ENCODE results near the gene F8. TPM values are rescaled to one million over a fixed set of nuclear protein-coding genes. Genes with fewer than 3 reads are reported as not detected.

Gene F8
- total RNA-seq, 3 donors from 2014 or later (not counting 1 experiment from before 2014, with no cell fraction given): 1.4 to 4.6 (median 2.8) TPM

DNA sequence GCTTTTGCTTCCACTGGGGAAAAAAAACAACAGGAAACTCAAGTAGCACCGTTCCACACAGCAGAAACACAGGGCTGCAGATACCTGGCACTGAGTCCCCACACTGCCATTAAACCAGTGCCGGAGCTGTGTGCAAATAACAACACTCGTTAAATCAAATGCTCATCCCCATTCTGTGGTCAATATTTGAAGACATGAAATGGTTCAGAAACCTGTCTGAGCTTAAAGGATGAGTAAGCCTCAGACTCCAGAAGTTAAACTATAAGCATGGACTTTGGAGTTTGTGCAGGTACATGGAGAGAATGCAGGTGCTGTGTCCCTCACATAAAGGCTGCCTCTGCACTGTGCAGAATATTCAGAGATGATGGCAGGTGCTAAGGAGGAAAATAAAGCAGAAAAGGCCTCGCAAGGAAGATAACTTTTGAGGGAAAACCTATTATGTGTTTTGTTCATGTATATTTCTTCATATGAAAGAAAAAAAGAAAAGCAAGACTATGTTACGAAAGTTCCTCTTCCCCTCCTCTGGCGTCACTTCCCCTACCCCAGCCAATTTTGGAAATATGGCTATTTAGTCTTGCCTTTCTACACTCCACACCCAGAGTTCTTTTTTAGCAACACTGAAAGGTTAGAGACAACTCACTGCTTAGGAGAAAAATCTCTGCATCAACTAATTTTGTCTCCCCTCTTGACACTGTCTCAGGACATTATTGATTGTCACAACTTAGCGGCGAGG lies 221.9 kb downstream of the F8 start:
- H3K9me3 ChIP-seq (ENCODE audit: control insufficient read depth, insufficient read depth, low read length): no peaks in the 10 kb centered on the region
- H3K36me3 ChIP-seq (ENCODE audit: control insufficient read depth, insufficient read depth, low read length): no peaks in the 10 kb centered on the region
- no peak for DNase-seq
- H3K4me3 ChIP-seq (ENCODE audit: low read length): no peak overlapping the region
- Mint-ChIP-seq H3K36me3 (no peaks in the 10 kb centered on the region), H3K4me3 (no peak overlapping the region), H3K27me3 (ENCODE audit: low read depth in 2 of 2) (no peaks in the 10 kb centered on the region), H3K4me1 (peaks cover 10 to 15% of the 10 kb centered on the region in 2 donors), H3K9me3 (no peaks in the 10 kb centered on the region), H3K27ac (no peak overlapping the region)
- TF ChIP-seq, protein P1, sequence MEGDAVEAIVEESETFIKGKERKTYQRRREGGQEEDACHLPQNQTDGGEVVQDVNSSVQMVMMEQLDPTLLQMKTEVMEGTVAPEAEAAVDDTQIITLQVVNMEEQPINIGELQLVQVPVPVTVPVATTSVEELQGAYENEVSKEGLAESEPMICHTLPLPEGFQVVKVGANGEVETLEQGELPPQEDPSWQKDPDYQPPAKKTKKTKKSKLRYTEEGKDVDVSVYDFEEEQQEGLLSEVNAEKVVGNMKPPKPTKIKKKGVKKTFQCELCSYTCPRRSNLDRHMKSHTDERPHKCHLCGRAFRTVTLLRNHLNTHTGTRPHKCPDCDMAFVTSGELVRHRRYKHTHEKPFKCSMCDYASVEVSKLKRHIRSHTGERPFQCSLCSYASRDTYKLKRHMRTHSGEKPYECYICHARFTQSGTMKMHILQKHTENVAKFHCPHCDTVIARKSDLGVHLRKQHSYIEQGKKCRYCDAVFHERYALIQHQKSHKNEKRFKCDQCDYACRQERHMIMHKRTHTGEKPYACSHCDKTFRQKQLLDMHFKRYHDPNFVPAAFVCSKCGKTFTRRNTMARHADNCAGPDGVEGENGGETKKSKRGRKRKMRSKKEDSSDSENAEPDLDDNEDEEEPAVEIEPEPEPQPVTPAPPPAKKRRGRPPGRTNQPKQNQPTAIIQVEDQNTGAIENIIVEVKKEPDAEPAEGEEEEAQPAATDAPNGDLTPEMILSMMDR (IDR thresholded peaks at IDR 0.05): no peak
- ATAC-seq: no peak
- peak overlapping the region; percentile 30 for H3K27ac ChIP-seq (ENCODE audit: low read length)
- 69% methylated on average over 5 of the region's 8 CpGs for WGBS (ENCODE audit: insufficient coverage)
- H3K4me1 ChIP-seq (ENCODE audit: control insufficient read depth, insufficient read depth, low read length): peaks cover 18% of the 10 kb centered on the region
- H3K27me3 ChIP-seq (ENCODE audit: control insufficient read depth, insufficient read depth, low read length): no peaks in the 10 kb centered on the region
- intact Hi-C loops (cut with micrococcal nuclease): no loop called here

- ATAC-seq (no peak), DNase-seq (no peak)
- Histone ChIP-seq H3K4me3 (ENCODE audit: low read length) (no peak overlapping the region), H3K27ac (ENCODE audit: low read length) (peak overlapping the region; percentile 42), H3K27me3 (ENCODE audit: control insufficient read depth, insufficient read depth, low read length) (no peaks in the 10 kb centered on the region), H3K9me3 (ENCODE audit: control insufficient read depth, insufficient read depth, low read length) (no peaks in the 10 kb centered on the region), H3K36me3 (ENCODE audit: control insufficient read depth, insufficient read depth, low read length) (no peaks in the 10 kb centered on the region), H3K4me1 (ENCODE audit: control insufficient read depth, insufficient read depth, low read length) (peaks cover 13% of the 10 kb centered on the region)
- intact Hi-C loops (cut with micrococcal nuclease): no loop called here
- H3K36me3 Mint-ChIP-seq: no peaks in the 10 kb centered on the region
- no peaks in the 10 kb centered on the region for H3K27me3 Mint-ChIP-seq (ENCODE audit: low read depth in 2 of 2)
- no peak overlapping the region for H3K4me3 Mint-ChIP-seq
- TF ChIP-seq, protein P1 (IDR thresholded peaks at IDR 0.05): no peak
- no peaks in the 10 kb centered on the region for H3K9me3 Mint-ChIP-seq
- no peak overlapping the region for H3K27ac Mint-ChIP-seq
- peaks cover 7 to 13% of the 10 kb centered on the region in 2 donors for H3K4me1 Mint-ChIP-seq
- 79% methylated on average over 9 of the region's 9 CpGs for WGBS (ENCODE audit: insufficient coverage)
Measured at GRCh38 chrX:154799556-154800348, 222.8 kb downstream of the F8 start.

DNA sequence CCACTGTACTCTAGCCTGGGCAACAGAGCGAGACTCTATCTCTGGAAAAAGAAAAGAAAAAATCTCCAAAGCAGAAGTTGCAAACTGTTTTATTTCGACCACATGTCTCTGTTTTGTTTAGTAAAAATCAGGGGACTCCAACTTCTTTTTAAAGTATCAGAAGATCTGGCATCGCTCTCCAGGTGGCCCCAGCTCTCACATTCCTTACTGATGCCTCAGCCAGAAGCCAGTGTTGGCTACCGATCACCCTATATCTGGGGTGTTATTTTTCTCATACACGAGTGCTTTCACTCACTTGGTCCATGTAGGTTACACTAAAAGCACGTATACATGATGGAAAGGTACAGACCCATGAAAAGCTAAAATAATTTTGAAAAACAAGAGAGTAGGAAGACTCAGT lies 225.5 kb downstream of the F8 start:
- DNase-seq: no peak
- no peaks in the 10 kb centered on the region for H3K9me3 Mint-ChIP-seq
- Histone ChIP-seq H3K4me3 (ENCODE audit: low read length) (no peak overlapping the region), H3K27me3 (ENCODE audit: control insufficient read depth, insufficient read depth, low read length) (no peaks in the 10 kb centered on the region), H3K36me3 (ENCODE audit: control insufficient read depth, insufficient read depth, low read length) (no peaks in the 10 kb centered on the region), H3K4me1 (ENCODE audit: control insufficient read depth, insufficient read depth, low read length) (peaks cover 6% of the 10 kb centered on the region), H3K27ac (ENCODE audit: low read length) (no peak overlapping the region), H3K9me3 (ENCODE audit: control insufficient read depth, insufficient read depth, low read length) (no peaks in the 10 kb centered on the region)
- peaks cover 0 to 8% of the 10 kb centered on the region in 2 donors for H3K4me1 Mint-ChIP-seq
- no peak overlapping the region for H3K4me3 Mint-ChIP-seq
- TF ChIP-seq, protein P1 (IDR thresholded peaks at IDR 0.05): no peak
- H3K27ac Mint-ChIP-seq: no peak overlapping the region
- ATAC-seq: no peak
- no peaks in the 10 kb centered on the region for H3K36me3 Mint-ChIP-seq
- 70% methylated on average over 3 of the region's 6 CpGs for WGBS (ENCODE audit: insufficient coverage)
- no peaks in the 10 kb centered on the region for H3K27me3 Mint-ChIP-seq (ENCODE audit: low read depth in 2 of 2)
- intact Hi-C loops (cut with micrococcal nuclease): no loop called here
